ENCODE measurements around the gene INTU. TPM values are rescaled to one million over a fixed set of nuclear protein-coding genes. Genes with fewer than 3 reads are reported as not detected.

INTU gene
- total RNA-seq, 1 donor from 2014 or later = 18.8 TPM

GRCh38 chr4:127737295-127737694 is 104.5 kb downstream of the INTU start:
- DNase-seq (ENCODE audit: low spot score, unreplicated experiment) = no peak
- Mint-ChIP-seq H3K27ac (no peak overlapping the region), H3K36me3 (ENCODE audit: insufficient read depth) (no peaks in the 10 kb centered on the region), H3K4me3 (ENCODE audit: low read depth) (no peak overlapping the region), H3K27me3 (no peaks in the 10 kb centered on the region), H3K4me1 (ENCODE audit: low read depth) (no peaks in the 10 kb centered on the region), H3K9me3 (ENCODE audit: low read depth) (peaks cover 9% of the 10 kb centered on the region)
- TF ChIP-seq CTCF (IDR thresholded peaks at IDR 0.05; ENCODE audit: unreplicated experiment) = no peak

- no peak overlapping the region for H3K4me3 Mint-ChIP-seq (ENCODE audit: low read depth)
- H3K9me3 Mint-ChIP-seq (ENCODE audit: low read depth) = peaks cover 13% of the 10 kb centered on the region
- DNase-seq (ENCODE audit: low spot score, unreplicated experiment) = no peak
- no peaks in the 10 kb centered on the region for H3K27me3 Mint-ChIP-seq
- TF ChIP-seq CTCF (IDR thresholded peaks at IDR 0.05; ENCODE audit: unreplicated experiment) = no peak
- no peak overlapping the region for H3K27ac Mint-ChIP-seq
- no peaks in the 10 kb centered on the region for H3K36me3 Mint-ChIP-seq (ENCODE audit: insufficient read depth)
- no peaks in the 10 kb centered on the region for H3K4me1 Mint-ChIP-seq (ENCODE audit: low read depth)
Observed at GRCh38 chr4:127741247-127741646, 108.5 kb downstream of the INTU start.

- DNase-seq (ENCODE audit: low spot score, unreplicated experiment) = no peak
- Mint-ChIP-seq H3K9me3 (ENCODE audit: low read depth) (peaks cover 12% of the 10 kb centered on the region), H3K4me1 (ENCODE audit: low read depth) (no peaks in the 10 kb centered on the region), H3K36me3 (ENCODE audit: insufficient read depth) (no peaks in the 10 kb centered on the region), H3K27ac (no peak overlapping the region), H3K4me3 (ENCODE audit: low read depth) (no peak overlapping the region), H3K27me3 (no peaks in the 10 kb centered on the region)
- TF ChIP-seq CTCF (IDR thresholded peaks at IDR 0.05; ENCODE audit: unreplicated experiment) = no peak
Observed at GRCh38 chr4:127747883-127748282, 115.1 kb downstream of the INTU start.

- no peak for TF ChIP-seq CTCF (IDR thresholded peaks at IDR 0.05; ENCODE audit: unreplicated experiment)
- Mint-ChIP-seq H3K27me3 (no peaks in the 10 kb centered on the region), H3K4me3 (ENCODE audit: low read depth) (no peak overlapping the region), H3K4me1 (ENCODE audit: low read depth) (no peaks in the 10 kb centered on the region), H3K27ac (no peak overlapping the region), H3K9me3 (ENCODE audit: low read depth) (peaks cover 13% of the 10 kb centered on the region), H3K36me3 (ENCODE audit: insufficient read depth) (no peaks in the 10 kb centered on the region)
- no peak for DNase-seq (ENCODE audit: low spot score, unreplicated experiment)
Observed at GRCh38 chr4:127748957-127749356, 116.2 kb downstream of the INTU start.

GRCh38 chr4:127756906-127757305 is 124.1 kb downstream of the INTU start:
- TF ChIP-seq CTCF (IDR thresholded peaks at IDR 0.05; ENCODE audit: unreplicated experiment) = no peak
- H3K4me3 Mint-ChIP-seq (ENCODE audit: low read depth) = no peak overlapping the region
- DNase-seq (ENCODE audit: low spot score, unreplicated experiment) = no peak
- no peaks in the 10 kb centered on the region for H3K4me1 Mint-ChIP-seq (ENCODE audit: low read depth)
- no peaks in the 10 kb centered on the region for H3K27me3 Mint-ChIP-seq
- no peak overlapping the region for H3K27ac Mint-ChIP-seq
- peaks cover 24% of the 10 kb centered on the region for H3K9me3 Mint-ChIP-seq (ENCODE audit: low read depth)
- H3K36me3 Mint-ChIP-seq (ENCODE audit: insufficient read depth) = peaks cover 3% of the 10 kb centered on the region
